Naive thymus-derived CD4-positive, alpha-beta T cell (primary cell): Measurements from ENCODE around the gene HMX1. TPM values are rescaled to one million over a fixed set of nuclear protein-coding genes. Genes with fewer than 3 reads are reported as not detected.

Experiments
- ATAC-seq: fragments of 150-1000 bp; cut with Tn5 transposase; 2 replicates; pipeline ENCODE4 v1.10.0; 2021; ENCODE audit warnings: mild to moderate bottlenecking, moderate library complexity
- CTCF ChIA-PET: fragments of 350-600 bp; sonication (Branson Sonifier 250); formaldehyde crosslinking; loops from one replicate; lab custom pipeline; 2021; ENCODE audit warnings: antibody characterized with exemption; lab: Charles Lee
- POLR2A ChIA-PET: fragments of 350-600 bp; sonication (Branson Sonifier 250); formaldehyde crosslinking; loops from one replicate; lab custom pipeline; 2021; ENCODE audit warnings: antibody characterized with exemption, inconsistent platforms; lab: Charles Lee
- DNase-seq, 9 donors: peaks; one replicate each; pipeline versions ENCODE4 v3.0.0 to v3.0.0-alpha.2; 2020 to 2022; ENCODE audit warnings: mixed read lengths in 1 of 9
- H3K27ac ChIP-seq: one replicate; pipeline ENCODE4 v1.7.0; 2013; ENCODE audit warnings: mild to moderate bottlenecking, low read depth, low read length, moderate library complexity
- H3K27me3 ChIP-seq, 2 donors: one replicate each; pipeline ENCODE4 v1.7.0; 2013; ENCODE audit warnings: low read length in 2 of 2, mild to moderate bottlenecking in 2 of 2, moderate library complexity in 2 of 2; ENCODE audit not compliant: control insufficient read depth in 2 of 2, insufficient read depth in 2 of 2
- H3K36me3 ChIP-seq, 3 experiments: 1 replicate in 2 of 3; 2 replicates in 1 of 3; pipeline ENCODE4 v1.7.0; 2013; ENCODE audit warnings: low read length in 3 of 3, mild to moderate bottlenecking in 3 of 3, moderate library complexity in 1 of 3; ENCODE audit not compliant: insufficient read depth in 3 of 3, control insufficient read depth in 2 of 3
- H3K4me1 ChIP-seq, 2 donors: one replicate each; pipeline ENCODE4 v1.7.0; 2013; ENCODE audit warnings: low read length in 2 of 2, mild to moderate bottlenecking in 2 of 2, moderate library complexity in 1 of 2; ENCODE audit not compliant: control insufficient read depth in 2 of 2, insufficient read depth in 2 of 2
- H3K4me3 ChIP-seq: 2 replicates; pipeline ENCODE4 v1.7.0; 2013; ENCODE audit warnings: mild to moderate bottlenecking, low read length
- H3K9me3 ChIP-seq, 3 experiments: 1 replicate in 2 of 3; 2 replicates in 1 of 3; pipeline ENCODE4 v1.7.0; 2013; ENCODE audit warnings: low read length in 3 of 3; ENCODE audit not compliant: control insufficient read depth in 2 of 3
- H3K27ac Mint-ChIP-seq, 9 donors: one replicate each; pipeline ENCODE4 v1.8.0; 2020 to 2022; ENCODE audit warnings: mixed read lengths in 9 of 9, mild to moderate bottlenecking in 8 of 9, moderate library complexity in 5 of 9, inconsistent platforms in 2 of 9
- H3K27me3 Mint-ChIP-seq, 5 donors: one replicate each; pipeline ENCODE4 v1.8.0; 2021 to 2022; ENCODE audit warnings: mixed read lengths in 5 of 5, mild to moderate bottlenecking in 1 of 5
- H3K36me3 Mint-ChIP-seq, 5 donors: one replicate each; pipeline ENCODE4 v1.8.0; 2020 to 2022; ENCODE audit warnings: mixed read lengths in 5 of 5, mild to moderate bottlenecking in 3 of 5, inconsistent platforms in 1 of 5
- H3K4me1 Mint-ChIP-seq, 7 donors: one replicate each; pipeline ENCODE4 v1.8.0; 2020 to 2022; ENCODE audit warnings: mixed read lengths in 7 of 7, mild to moderate bottlenecking in 3 of 7, inconsistent platforms in 1 of 7
- H3K4me3 Mint-ChIP-seq, 10 donors: one replicate each; pipeline ENCODE4 v1.8.0; 2020 to 2022; ENCODE audit warnings: mild to moderate bottlenecking in 10 of 10, mixed read lengths in 10 of 10, moderate library complexity in 6 of 10, inconsistent platforms in 2 of 10
- H3K9me3 Mint-ChIP-seq, 11 donors: one replicate each; pipeline ENCODE4 v1.8.0; 2020 to 2022; ENCODE audit warnings: mixed read lengths in 11 of 11, mild to moderate bottlenecking in 4 of 11, inconsistent platforms in 1 of 11, moderate library complexity in 1 of 11
- intact Hi-C, 2 donors: fragments of 100-400 bp; cut with micrococcal nuclease; formaldehyde crosslinking; loops; one replicate each; pipeline ENCODE4 v1.15.1; 2023
- polyA plus RNA-seq, 2 donors: library from polyadenylated mRNA; unstranded; fragments of 300-500 nt; fragmentation: Illumina TruSeq; gene quantifications; one replicate each; pipeline ENCODE4 v1.2.3, GENCODE V29; 2021
- total RNA-seq, 6 experiments: library from RNA in 5 of 6; stranded (reverse) in 5 of 6; gene quantifications; 1 replicate in 5 of 6; 2 replicates in 1 of 6; pipeline ENCODE4 v1.2.3 and lab custom pipeline; 2021 to 2026

HMX1 gene
- total and polyA plus RNA-seq, 7 experiments from 2014 or later = not detected

DNA sequence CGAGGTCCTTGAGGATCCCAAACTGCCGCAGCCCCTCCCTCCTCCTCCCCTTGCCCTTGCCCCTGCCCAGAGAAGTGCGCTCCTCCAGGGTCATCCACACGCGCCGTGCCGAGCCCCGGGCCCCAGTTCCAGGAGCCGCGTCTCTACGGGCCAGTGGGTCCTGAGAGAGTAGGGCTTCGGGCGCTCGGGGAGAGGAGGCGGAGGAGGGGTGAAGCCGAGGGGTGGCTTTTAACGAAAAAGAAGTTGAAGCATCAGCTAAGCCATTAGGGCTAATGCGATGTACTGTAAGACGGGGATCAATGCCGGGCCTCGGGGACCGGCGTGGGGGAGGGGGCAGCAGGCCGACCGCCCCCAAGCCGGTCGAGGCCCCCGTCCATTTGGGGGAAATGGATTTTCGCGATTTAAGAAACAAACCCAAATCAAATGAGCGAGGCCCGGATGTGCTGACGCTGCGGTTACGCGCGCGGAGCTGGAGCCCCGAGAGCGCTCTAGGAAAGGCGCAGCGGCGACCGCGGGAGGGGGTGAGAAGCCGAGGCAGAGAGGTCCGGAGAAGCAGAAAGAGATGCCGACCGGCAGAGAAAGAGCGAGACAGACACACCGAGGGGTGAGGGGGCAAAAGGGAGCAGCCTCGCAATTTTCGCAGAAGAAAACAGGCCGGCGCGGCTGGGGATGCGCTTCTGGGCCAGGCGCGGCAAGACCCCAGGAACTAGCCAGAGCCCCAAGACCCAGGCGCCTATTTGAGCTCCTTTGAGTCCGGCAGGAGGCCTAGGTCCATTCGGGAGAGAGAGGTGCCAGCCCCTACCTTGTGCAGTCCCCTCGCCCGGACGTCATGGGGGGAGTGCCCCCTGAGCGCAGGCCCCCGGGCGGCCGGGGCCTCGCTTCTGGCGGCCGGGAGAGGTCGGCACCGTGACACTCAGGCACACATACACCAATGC is 13.6 kb downstream of the HMX1 start:
- H3K9me3 ChIP-seq = peaks cover 0 to under 1% (median 0%) of the 10 kb centered on the region in 3 experiments
- ATAC-seq (no peak), DNase-seq (no peak)
- intact Hi-C loops = no loop called here
- peaks cover 0 to 6% (median 0%) of the 10 kb centered on the region in 5 donors for H3K36me3 Mint-ChIP-seq
- H3K36me3 ChIP-seq = no peaks in the 10 kb centered on the region
- ChIA-PET POLR2A (no interaction called here), CTCF (no interaction called here)
- H3K27ac ChIP-seq = no peak overlapping the region
- no peak overlapping the region for H3K4me3 ChIP-seq
- H3K27me3 ChIP-seq = peaks cover 0 to 6% of the 10 kb centered on the region in 2 donors
- no peaks in the 10 kb centered on the region for H3K4me1 ChIP-seq
- H3K27ac Mint-ChIP-seq = peak overlapping the region in 1 of 9 donors; percentile 33
- peak overlapping the region in 2 of 10 donors; percentile 45 to 62 for H3K4me3 Mint-ChIP-seq
- H3K27me3 Mint-ChIP-seq = peaks cover 42 to 72% (median 56%) of the 10 kb centered on the region in 5 donors
- H3K4me1 Mint-ChIP-seq = peaks cover 0 to 16% (median 9%) of the 10 kb centered on the region in 7 donors
- H3K9me3 Mint-ChIP-seq = peaks cover 0 to 4% (median 0%) of the 10 kb centered on the region in 11 donors

DNA sequence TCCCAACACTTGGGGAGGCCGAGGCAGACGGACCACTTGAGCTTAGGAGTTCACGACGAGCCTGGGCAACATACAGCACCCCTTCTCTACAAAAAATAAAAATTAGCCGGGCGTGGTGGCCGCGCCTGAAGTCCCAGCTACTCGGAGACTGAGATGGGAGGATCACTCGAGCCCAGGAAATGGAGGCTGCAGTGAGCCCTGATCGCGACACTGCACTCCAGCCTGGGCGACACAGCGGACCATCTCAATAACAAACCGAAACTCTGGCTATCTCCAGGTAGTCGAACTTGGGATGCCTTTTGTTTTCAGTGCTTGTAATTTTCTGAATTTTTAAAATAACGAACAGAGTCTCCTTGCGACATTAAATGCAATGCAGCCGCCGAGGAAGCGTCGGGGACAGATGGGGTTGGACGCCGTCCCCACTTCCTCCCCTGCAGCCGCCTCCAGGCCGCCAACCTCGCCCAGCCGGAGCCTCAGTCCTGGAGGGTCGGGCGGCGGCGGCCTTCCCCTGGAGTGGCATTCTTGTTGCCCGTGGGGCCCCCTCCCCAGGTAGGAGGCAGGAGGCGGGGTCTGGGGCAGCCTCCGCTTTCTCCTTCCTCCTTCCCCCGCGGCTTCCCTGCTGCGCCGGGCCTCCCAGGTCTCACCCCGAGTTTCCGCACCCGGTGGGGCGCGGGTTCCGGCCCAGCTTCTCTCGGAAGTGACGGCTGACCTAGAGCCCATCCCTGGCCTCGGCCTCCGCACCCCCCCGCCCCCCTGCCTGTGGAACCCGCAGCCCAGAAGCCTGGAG is 14.6 kb downstream of the HMX1 start:
- POLR2A ChIA-PET = no interaction called here

DNA sequence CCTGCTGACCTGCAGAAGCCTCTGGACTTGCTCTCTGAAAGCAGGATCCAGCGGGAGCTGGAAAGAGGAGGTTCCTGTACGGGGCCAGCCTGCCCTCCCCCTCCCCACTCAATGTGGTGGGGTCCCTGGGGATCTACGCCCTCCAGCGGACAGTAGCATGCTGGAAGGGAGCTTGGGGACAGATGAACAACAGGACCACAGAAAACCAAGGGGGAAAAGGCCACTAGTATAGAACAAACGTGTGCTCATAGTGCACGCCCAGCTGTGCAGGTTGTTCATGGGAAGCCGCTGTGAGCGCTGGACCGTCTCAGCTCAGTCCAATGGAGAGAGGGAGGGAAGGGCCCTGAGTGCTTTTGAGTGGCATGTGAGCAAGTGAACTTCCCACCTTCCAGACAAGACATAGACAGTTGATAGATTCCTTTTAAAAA is 15.8 kb downstream of the HMX1 start:
- Mint-ChIP-seq H3K4me1 (peaks cover 0 to 12% (median 9%) of the 10 kb centered on the region in 7 donors), H3K27me3 (peaks cover 32 to 61% (median 51%) of the 10 kb centered on the region in 5 donors), H3K27ac (peak overlapping the region in 1 of 9 donors; percentile 2), H3K9me3 (peaks cover 0 to 5% (median 0%) of the 10 kb centered on the region in 11 donors), H3K4me3 (peak overlapping the region in 5 of 10 donors; percentile 9 to 68 (median 32)), H3K36me3 (peaks cover 0 to 6% (median 0%) of the 10 kb centered on the region in 5 donors)
- Histone ChIP-seq H3K36me3 (no peaks in the 10 kb centered on the region), H3K4me3 (no peak overlapping the region), H3K27ac (no peak overlapping the region), H3K27me3 (no peaks in the 10 kb centered on the region), H3K9me3 (peaks cover 0 to 3% (median 0%) of the 10 kb centered on the region in 3 experiments), H3K4me1 (no peaks in the 10 kb centered on the region)
- DNase-seq (no peak), ATAC-seq (no peak)
- ChIA-PET CTCF (no interaction called here), POLR2A (no interaction called here)
- intact Hi-C loops = no loop called here

More for the DNA sequence above, 14.6 kb downstream of the HMX1 start:
- Histone ChIP-seq H3K9me3 (peaks cover 0 to 3% (median 0%) of the 10 kb centered on the region in 3 experiments), H3K4me3 (no peak overlapping the region), H3K4me1 (no peaks in the 10 kb centered on the region), H3K36me3 (no peaks in the 10 kb centered on the region), H3K27me3 (peaks cover 0 to 1% of the 10 kb centered on the region in 2 donors), H3K27ac (no peak overlapping the region)
- peaks cover 32 to 63% (median 55%) of the 10 kb centered on the region in 5 donors for H3K27me3 Mint-ChIP-seq
- CTCF ChIA-PET = no interaction called here
- peaks cover 0 to 6% (median 0%) of the 10 kb centered on the region in 5 donors for H3K36me3 Mint-ChIP-seq
- ATAC-seq = no peak
- H3K4me1 Mint-ChIP-seq = peaks cover 0 to 12% (median 9%) of the 10 kb centered on the region in 7 donors
- intact Hi-C loops = no loop called here
- peak overlapping the region in 5 of 10 donors; percentile 4 to 68 (median 31) for H3K4me3 Mint-ChIP-seq
- H3K9me3 Mint-ChIP-seq = peaks cover 0 to 5% (median 0%) of the 10 kb centered on the region in 11 donors
- no peak for DNase-seq
- H3K27ac Mint-ChIP-seq = no peak overlapping the region

- H3K27me3 ChIP-seq = no peaks in the 10 kb centered on the region
- intact Hi-C loops = no loop called here
- Mint-ChIP-seq H3K9me3 (peaks cover 0 to 5% (median 0%) of the 10 kb centered on the region in 11 donors), H3K4me3 (peak overlapping the region in 1 of 10 donors; percentile 10), H3K4me1 (peaks cover 0 to 12% (median 9%) of the 10 kb centered on the region in 7 donors), H3K36me3 (peaks cover 0 to 6% (median 0%) of the 10 kb centered on the region in 5 donors), H3K27me3 (peaks cover 26 to 56% (median 48%) of the 10 kb centered on the region in 5 donors), H3K27ac (no peak overlapping the region)
- CTCF ChIA-PET = no interaction called here
- no peak overlapping the region for H3K27ac ChIP-seq
- no peak overlapping the region for H3K4me3 ChIP-seq
- H3K9me3 ChIP-seq = peaks cover 0 to 3% (median 0%) of the 10 kb centered on the region in 3 experiments
- DNase-seq = no peak
- no peak for ATAC-seq
- H3K36me3 ChIP-seq = no peaks in the 10 kb centered on the region
- no peaks in the 10 kb centered on the region for H3K4me1 ChIP-seq
- POLR2A ChIA-PET = no interaction called here
Observed at GRCh38 chr4:8854931-8855330, 16.7 kb downstream of the HMX1 start.

GRCh38 chr4:8854016-8854415 is 17.6 kb downstream of the HMX1 start:
- peaks cover 26 to 50% (median 39%) of the 10 kb centered on the region in 5 donors for H3K27me3 Mint-ChIP-seq
- ATAC-seq = no peak
- no peak overlapping the region for H3K27ac Mint-ChIP-seq
- no peak overlapping the region for H3K27ac ChIP-seq
- peaks cover 0 to 5% (median 0%) of the 10 kb centered on the region in 11 donors for H3K9me3 Mint-ChIP-seq
- H3K4me1 ChIP-seq = no peaks in the 10 kb centered on the region
- no peak overlapping the region for H3K4me3 ChIP-seq
- DNase-seq = no peak
- CTCF ChIA-PET = no interaction called here
- peaks cover 0 to 12% (median 9%) of the 10 kb centered on the region in 7 donors for H3K4me1 Mint-ChIP-seq
- no peaks in the 10 kb centered on the region for H3K27me3 ChIP-seq
- no peaks in the 10 kb centered on the region for H3K36me3 ChIP-seq
- peaks cover 0 to 6% (median 0%) of the 10 kb centered on the region in 5 donors for H3K36me3 Mint-ChIP-seq
- H3K9me3 ChIP-seq = peaks cover 0 to 3% (median 0%) of the 10 kb centered on the region in 3 experiments
- no peak overlapping the region for H3K4me3 Mint-ChIP-seq
- POLR2A ChIA-PET = no interaction called here
- intact Hi-C loops = no loop called here

- H3K27ac Mint-ChIP-seq = no peak overlapping the region
- CTCF ChIA-PET = no interaction called here
- peaks cover 0 to 5% (median 0%) of the 10 kb centered on the region in 11 donors for H3K9me3 Mint-ChIP-seq
- H3K27ac ChIP-seq = no peak overlapping the region
- no peak overlapping the region for H3K4me3 Mint-ChIP-seq
- intact Hi-C loops = no loop called here
- peaks cover 26 to 54% (median 38%) of the 10 kb centered on the region in 5 donors for H3K27me3 Mint-ChIP-seq
- H3K36me3 ChIP-seq = no peaks in the 10 kb centered on the region
- no peak overlapping the region for H3K4me3 ChIP-seq
- DNase-seq (no peak), ATAC-seq (no peak)
- POLR2A ChIA-PET = no interaction called here
- peaks cover 0 to 6% (median 0%) of the 10 kb centered on the region in 5 donors for H3K36me3 Mint-ChIP-seq
- no peaks in the 10 kb centered on the region for H3K4me1 ChIP-seq
- peaks cover 0 to 12% (median 9%) of the 10 kb centered on the region in 7 donors for H3K4me1 Mint-ChIP-seq
- H3K9me3 ChIP-seq = peaks cover 0 to 3% (median 0%) of the 10 kb centered on the region in 3 experiments
- no peaks in the 10 kb centered on the region for H3K27me3 ChIP-seq
Observed at GRCh38 chr4:8853249-8853648, 18.4 kb downstream of the HMX1 start.
